ENCODE results near the gene NR1D2. TPM values are rescaled to one million over a fixed set of nuclear protein-coding genes. Genes with fewer than 3 reads are reported as not detected.
"Not testable (repeated sequence)": the region's sequence is repeated elsewhere in the genome, so short reads cannot be mapped to it uniquely, and the experiment has no call there.

Gene NR1D2
- total RNA-seq, 1 donor from 2014 or later = 50.5 TPM

DNA sequence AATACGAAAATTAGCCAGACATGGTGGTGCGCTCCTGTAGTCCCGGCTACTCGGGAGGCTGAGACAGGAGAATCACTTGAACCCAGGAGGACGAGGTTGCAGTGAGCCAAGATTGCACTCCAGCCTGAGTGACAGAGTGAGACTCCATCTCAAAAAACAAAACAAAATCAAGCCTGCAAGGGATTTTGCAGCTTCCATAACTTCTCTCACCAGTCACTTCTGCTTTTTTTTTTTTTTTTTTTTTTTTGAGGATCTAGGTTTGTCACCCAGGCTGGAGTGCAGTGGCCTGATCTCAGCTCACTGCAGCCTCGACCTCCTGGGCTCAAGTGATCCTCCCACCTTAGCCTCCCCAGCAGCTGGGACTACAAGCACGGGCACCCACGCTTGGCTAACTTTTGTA lies 65.7 kb downstream of the NR1D2 start:
- DNase-seq = not testable (repeated sequence)

DNA sequence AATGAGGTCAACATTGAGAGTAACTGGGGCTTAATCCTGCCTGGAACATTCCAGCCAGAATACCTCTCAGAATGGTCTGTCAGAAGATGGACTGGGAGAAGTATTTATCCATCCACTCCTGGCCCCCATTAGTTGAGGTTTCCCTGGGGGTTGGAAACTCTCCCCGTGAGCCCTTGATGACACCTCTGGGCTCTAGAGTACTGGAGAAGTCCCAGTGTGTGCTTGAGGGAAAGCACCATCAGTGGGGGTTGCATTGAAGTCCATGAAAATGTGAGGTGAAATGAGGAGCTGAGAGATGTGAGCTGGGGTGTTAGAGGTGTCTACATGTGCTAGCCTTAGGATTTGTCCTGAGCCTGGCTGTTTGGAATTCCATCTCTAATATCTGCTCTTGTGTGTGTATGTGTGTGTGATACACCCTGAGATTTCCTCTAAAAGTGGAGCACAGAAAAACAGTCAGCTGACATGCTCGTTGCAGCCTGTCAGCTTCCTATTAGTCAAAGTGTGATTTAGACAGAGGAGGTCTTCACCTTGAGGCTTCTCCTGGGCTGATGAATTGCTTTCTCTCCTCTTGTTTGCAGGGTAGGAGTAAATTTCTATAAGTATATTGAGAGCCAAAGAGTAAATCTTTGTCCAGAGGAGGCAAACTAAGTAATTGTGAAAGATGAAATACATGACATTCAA lies 67.6 kb downstream of the NR1D2 start:
- DNase-seq = no peak

DNA sequence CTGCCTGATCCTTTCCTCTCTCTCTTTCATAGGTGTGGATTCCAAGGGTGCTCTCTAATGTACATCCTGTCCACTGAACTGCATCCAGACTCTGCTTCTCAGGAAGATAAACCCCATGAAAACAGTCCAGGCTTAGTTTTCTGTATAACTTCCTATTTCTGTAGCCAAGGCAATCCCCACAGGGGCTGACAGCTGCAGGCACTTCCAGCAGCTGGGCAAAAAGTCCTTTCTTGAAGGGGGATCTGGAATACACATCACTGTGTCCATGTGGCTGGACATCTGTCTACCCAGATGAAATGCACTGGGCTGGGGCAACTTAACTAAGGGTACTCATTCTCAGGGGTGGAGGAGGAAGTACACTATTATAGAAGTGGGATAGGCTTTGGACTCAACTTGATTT lies 72.2 kb downstream of the NR1D2 start:
- DNase-seq = no peak

DNA sequence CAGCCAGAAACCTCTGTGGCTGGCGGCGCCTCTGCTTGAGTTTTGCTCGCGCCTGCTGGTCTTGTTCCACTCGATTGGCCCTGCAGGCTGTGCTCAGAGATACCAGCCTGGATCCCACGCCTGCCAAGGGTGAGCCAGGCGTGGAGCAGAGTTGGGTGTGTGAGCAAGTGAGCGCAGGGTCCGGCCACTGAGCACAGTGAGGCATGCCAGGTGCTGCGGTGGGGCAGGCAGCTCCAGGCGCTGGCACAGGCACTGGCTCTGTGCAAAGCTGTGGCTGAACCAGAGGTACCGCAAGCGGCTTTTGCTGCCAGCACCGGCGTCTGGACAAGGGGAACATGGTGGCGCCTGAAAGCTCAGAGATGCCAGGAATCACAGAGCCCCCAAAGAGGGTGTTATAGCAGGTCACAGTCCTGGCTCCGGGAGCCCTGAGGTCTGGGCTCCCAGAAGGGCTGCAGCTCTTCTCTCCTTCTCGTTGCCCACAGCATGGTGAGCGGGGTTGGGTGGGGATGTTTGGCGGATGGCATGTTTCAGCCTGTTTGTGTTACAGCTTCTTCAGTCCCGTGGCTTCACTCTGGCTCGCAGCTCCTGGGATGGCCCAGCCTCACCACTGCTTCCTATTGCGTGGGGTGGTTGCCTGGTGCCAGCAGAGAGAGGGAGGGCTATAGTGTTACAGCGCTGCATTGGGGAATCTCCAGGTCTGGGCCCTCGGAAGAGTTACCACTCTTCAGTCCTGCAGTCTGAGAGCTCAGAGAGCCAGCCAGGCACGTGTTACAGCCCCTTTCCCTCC lies 73.9 kb downstream of the NR1D2 start:
- no peak for DNase-seq

DNA sequence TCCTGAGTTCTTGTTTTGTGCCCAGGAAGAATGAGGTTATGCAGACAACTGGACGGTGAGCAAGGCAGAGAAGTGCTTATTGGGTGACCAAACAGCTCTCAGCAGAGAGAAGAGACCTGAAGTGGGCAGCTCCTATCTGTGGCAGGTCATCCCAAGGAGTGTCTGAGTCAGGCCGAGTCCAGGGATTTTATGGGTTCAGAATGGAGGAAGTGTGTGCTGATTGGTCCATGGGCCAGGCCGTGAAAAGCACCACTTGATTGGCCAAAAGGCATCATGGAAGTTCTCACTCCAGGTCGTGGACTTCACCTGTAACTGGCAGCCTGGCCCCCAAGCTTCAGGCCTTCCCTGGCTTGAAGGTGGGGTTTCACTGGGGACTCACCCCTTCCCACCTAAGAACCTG lies 74.5 kb downstream of the NR1D2 start:
- DNase-seq = no peak

DNA sequence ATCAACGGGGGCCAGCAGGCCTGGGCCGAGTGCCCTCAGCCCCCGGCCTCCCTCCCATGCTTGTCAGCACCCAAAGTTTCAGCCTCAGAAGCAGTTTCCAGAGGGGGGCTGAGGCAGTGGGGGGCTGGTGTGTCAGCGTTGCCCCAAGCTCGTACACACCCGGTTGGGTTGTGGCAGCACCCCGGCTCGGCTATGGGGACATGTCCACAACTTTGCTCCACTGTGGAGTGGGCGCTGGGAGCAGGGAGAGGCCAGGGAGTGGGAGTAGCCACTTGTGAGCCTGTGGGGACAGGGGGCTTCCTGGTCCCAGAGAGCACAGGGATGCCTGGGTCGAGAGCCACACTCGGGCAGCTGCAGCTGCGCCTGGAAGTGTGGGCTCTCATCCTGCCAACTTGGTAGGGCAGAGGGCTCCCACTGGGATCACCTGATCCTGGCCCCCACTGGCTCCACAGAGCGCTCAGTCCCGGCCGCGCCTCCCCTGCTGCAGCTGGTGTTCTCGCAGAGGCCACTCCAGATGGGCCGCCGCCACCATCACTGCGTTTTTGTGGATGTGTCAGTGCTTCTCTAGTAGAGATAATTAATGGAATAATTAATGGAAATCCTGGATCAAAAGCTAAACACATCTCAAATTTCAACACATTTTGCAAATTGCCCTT lies 75.1 kb downstream of the NR1D2 start:
- no peak for DNase-seq

DNA sequence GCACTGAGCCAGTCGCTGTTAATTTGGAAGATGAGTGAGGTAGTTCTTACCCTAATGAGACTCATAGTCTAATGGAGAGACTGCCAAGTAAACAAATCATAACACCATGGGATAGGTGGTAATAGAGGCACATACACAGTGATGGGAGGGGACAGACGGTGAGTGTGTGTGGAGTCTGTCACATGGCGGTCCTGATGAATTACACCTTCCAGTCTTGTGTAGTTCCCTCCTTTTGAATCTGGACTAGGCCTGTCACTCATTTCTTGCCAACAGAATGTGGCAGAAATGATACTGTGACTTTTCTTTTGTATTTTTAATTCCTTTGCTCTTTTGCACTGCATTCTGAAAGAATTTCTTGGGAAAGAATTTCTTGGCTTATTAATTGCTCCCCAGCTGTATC lies 78.1 kb downstream of the NR1D2 start:
- no peak for DNase-seq

DNA sequence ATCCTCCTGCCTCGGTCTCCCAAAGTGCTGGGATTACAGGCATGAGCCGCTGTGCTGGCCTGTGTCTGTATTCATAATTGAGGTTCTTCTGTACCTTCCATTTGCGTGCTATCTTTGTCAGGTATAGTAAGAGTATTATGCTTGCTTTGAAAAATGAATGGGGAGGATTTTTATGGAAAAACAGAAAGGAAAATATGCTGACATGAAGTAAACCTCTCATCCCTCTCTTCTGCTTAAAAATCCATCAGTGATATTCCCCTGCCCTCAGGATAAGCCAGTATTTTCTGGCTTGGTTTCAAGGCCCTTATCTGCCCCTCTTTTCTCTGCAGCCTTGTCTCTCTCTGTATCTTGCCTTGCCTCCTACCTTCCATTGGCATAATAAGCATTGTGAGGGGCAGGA lies 80.7 kb downstream of the NR1D2 start:
- DNase-seq = no peak

DNA sequence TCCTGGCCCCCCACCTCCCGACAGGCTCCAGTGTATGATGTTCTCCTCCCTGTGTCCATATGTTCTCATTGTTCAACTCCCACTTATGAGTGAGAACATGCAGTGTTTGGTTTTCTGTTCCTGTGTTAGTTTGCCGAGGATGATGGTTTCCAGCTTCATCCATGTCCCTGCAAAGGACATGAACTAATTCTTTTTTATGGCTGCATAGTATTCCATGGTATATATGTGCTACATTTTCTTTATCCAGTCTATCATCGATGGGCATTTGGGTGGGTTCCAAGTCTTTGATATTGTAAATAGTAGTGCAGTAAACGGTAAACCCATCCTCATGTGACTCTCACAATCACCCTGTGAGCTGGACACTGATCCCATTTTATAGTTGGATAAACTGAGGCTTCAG lies 81.6 kb downstream of the NR1D2 start:
- not testable (repeated sequence) for DNase-seq

DNA sequence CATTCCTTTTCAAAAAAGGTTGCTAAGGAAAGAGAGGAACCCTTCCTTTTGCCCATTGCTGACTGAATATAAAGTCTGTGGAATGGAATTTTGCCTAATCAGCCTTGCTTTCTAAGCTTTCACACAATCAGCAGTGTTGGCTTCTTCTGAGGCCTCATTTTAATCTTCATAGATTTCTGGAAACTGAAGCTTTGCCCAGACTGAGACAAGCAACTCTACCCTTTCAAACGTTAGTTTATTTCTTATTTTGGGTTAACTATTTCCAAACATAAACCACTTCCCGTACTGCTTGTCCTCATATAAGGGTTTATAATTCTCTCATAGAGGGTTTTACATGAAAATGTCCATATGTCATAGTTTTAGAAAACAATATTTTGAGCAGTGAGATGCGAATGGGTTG lies 82.9 kb downstream of the NR1D2 start:
- no peak for DNase-seq

Other genes starting within 250 kb of the NR1D2 start
- 137 and 152 TPM in 2 replicates for gene UBE2E1, start 139.3 kb upstream of the NR1D2 start, total RNA-seq
- 6.0 and 6.8 TPM in 2 replicates for gene NKIRAS1, start 28.3 kb upstream of the NR1D2 start, total RNA-seq
- 1,782 and 3,418 TPM in 2 replicates for gene RPL15, start 28.2 kb upstream of the NR1D2 start, total RNA-seq